IPS DF 6.9 (cell line): Measurements from ENCODE around the gene SEC31A.
A peak's percentile ranks its signal among the peaks of the same experiment; 100 is the strongest.

Source experiments
- DNase-seq: peaks from one replicate; pipeline ENCODE4 v3.0.0-alpha.2; 2013; ENCODE audit warnings: low read depth, low spot score
- H3K27ac ChIP-seq: one replicate; pipeline ENCODE4 v1.5.1; 2013; ENCODE audit warnings: low read length, control low read depth
- H3K27me3 ChIP-seq: 2 replicates; pipeline ENCODE4 v1.6.1; 2013; ENCODE audit warnings: mild to moderate bottlenecking, low read length; ENCODE audit not compliant: control insufficient read depth, insufficient read depth
- H3K36me3 ChIP-seq: 2 replicates; pipeline ENCODE4 v1.6.1; 2013; ENCODE audit warnings: low read length; ENCODE audit not compliant: control insufficient read depth, insufficient read depth
- H3K4me1 ChIP-seq: 2 replicates; pipeline ENCODE4 v1.6.1; 2013; ENCODE audit warnings: low read length; ENCODE audit not compliant: control insufficient read depth, insufficient read depth
- H3K4me3 ChIP-seq: 2 replicates; pipeline ENCODE4 v1.5.1; 2013; ENCODE audit warnings: mild to moderate bottlenecking, low read length
- H3K9me3 ChIP-seq: 2 replicates; pipeline ENCODE4 v1.6.1; 2013; ENCODE audit warnings: low read length, inconsistent platforms; ENCODE audit not compliant: control insufficient read depth, insufficient read depth
- WGBS: extraction: QIAGEN DNeasy Blood & Tissue Kit; methylation state at CpG from one replicate; pipeline ENCODE4 v1.1.7; 2013; ENCODE audit warnings: mixed read lengths, missing lambda C conversion rate; ENCODE audit not compliant: insufficient read length, insufficient coverage; 5-methylcytosine and 5-hydroxymethylcytosine counted together

SEC31A gene

DNA sequence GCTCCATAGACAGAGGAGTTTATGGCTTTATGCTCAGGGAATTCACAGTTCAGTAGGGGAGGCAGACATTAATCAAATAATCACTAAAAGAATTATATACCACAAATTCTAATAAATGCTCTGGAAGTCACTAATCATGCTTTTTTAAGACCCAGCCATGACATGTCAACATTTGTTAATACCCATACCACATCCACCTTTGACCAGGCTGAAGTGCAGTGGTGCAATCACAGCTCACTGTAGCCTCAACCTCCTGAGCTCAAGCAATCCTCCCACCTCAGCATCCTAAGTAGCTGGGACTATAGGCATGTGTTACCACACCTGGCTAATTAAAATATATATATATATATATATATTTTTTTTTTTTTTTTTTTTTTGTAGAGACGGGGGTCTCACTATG, 79.6 kb downstream of the SEC31A start:
- H3K36me3 ChIP-seq: no peaks in the 10 kb centered on the region
- peaks cover 22% of the 10 kb centered on the region for H3K27me3 ChIP-seq
- H3K27ac ChIP-seq: no peak overlapping the region
- H3K4me1 ChIP-seq: no peaks in the 10 kb centered on the region
- no peak for DNase-seq
- H3K9me3 ChIP-seq: no peaks in the 10 kb centered on the region
- no CpG with 5 or more reads among the region's 1 CpG for WGBS
- no peak overlapping the region for H3K4me3 ChIP-seq

- Histone ChIP-seq H3K4me3 (no peak overlapping the region), H3K9me3 (no peaks in the 10 kb centered on the region), H3K4me1 (no peaks in the 10 kb centered on the region), H3K36me3 (no peaks in the 10 kb centered on the region), H3K27ac (no peak overlapping the region), H3K27me3 (peaks cover 26% of the 10 kb centered on the region)
- no peak for DNase-seq
- no CpG with 5 or more reads among the region's 4 CpGs for WGBS
Observed at GRCh38 chr4:82810176-82810575, 80.8 kb downstream of the SEC31A start.

- Histone ChIP-seq H3K4me3 (no peak overlapping the region), H3K27me3 (peaks cover 30% of the 10 kb centered on the region)
- no peak for DNase-seq
Observed at GRCh38 chr4:82809619-82810018, 81.3 kb downstream of the SEC31A start.

GRCh38 chr4:82803746-82804145, 87.2 kb downstream of the SEC31A start:
- Histone ChIP-seq H3K4me3 (no peak overlapping the region), H3K27me3 (peaks cover 31% of the 10 kb centered on the region)

More at GRCh38 chr4:82809619-82810018, 81.3 kb downstream of the SEC31A start:
- H3K9me3 ChIP-seq: no peaks in the 10 kb centered on the region
- H3K36me3 ChIP-seq: no peaks in the 10 kb centered on the region
- H3K27ac ChIP-seq: no peak overlapping the region
- H3K4me1 ChIP-seq: no peaks in the 10 kb centered on the region

DNA sequence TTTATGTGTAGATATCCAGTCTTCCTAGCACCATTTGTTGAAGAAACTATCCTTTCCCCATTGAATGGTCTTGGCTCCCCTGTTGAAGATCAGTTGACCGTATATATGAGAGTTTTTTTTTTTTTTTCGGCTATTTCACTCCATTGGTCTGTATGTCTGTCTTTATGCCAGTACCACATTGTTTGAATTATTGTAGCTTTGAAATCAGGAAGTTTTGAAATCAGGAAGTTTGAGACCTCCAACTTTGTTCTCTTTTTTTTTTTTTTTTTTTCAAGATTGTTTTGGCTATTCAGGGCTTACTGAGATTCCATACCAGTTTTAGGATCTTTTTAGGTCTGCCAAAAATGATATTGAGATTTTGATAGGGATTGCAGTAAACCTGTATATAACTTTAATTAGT, 88.0 kb downstream of the SEC31A start:
- Histone ChIP-seq H3K4me1 (peaks cover 2% of the 10 kb centered on the region; the same call in 1 of the 2 replicates), H3K27me3 (peaks cover 34% of the 10 kb centered on the region), H3K36me3 (no peaks in the 10 kb centered on the region), H3K9me3 (no peaks in the 10 kb centered on the region), H3K4me3 (no peak overlapping the region), H3K27ac (no peak overlapping the region)
- no CpG with 5 or more reads among the region's 2 CpGs for WGBS
- no peak for DNase-seq

More at GRCh38 chr4:82803746-82804145, 87.2 kb downstream of the SEC31A start:
- Histone ChIP-seq H3K4me1 (peaks cover 2% of the 10 kb centered on the region; the same call in 1 of the 2 replicates), H3K9me3 (no peaks in the 10 kb centered on the region), H3K36me3 (no peaks in the 10 kb centered on the region), H3K27ac (no peak overlapping the region)
- no CpG with 5 or more reads among the region's 4 CpGs for WGBS
- DNase-seq: no peak

- DNase-seq: no peak
- Histone ChIP-seq H3K36me3 (no peaks in the 10 kb centered on the region), H3K4me3 (no peak overlapping the region), H3K9me3 (no peaks in the 10 kb centered on the region), H3K4me1 (peaks cover 2% of the 10 kb centered on the region; the same call in 1 of the 2 replicates), H3K27ac (no peak overlapping the region), H3K27me3 (peaks cover 42% of the 10 kb centered on the region)
- WGBS: no CpG with 5 or more reads among the region's 3 CpGs
Observed at GRCh38 chr4:82801910-82802521, 88.9 kb downstream of the SEC31A start.

- H3K4me3 ChIP-seq: peak overlapping the region; percentile 23; the same call in 1 of the 2 replicates
- no peak for DNase-seq
- H3K4me1 ChIP-seq: peaks cover 4% of the 10 kb centered on the region; the same call in 1 of the 2 replicates
- no CpG with 5 or more reads among the region's 25 CpGs for WGBS
- peaks cover 51% of the 10 kb centered on the region for H3K27me3 ChIP-seq
- no peaks in the 10 kb centered on the region for H3K9me3 ChIP-seq
- H3K36me3 ChIP-seq: no peaks in the 10 kb centered on the region
- H3K27ac ChIP-seq: no peak overlapping the region
Observed at GRCh38 chr4:82799006-82799881, 91.7 kb downstream of the SEC31A start.

DNA sequence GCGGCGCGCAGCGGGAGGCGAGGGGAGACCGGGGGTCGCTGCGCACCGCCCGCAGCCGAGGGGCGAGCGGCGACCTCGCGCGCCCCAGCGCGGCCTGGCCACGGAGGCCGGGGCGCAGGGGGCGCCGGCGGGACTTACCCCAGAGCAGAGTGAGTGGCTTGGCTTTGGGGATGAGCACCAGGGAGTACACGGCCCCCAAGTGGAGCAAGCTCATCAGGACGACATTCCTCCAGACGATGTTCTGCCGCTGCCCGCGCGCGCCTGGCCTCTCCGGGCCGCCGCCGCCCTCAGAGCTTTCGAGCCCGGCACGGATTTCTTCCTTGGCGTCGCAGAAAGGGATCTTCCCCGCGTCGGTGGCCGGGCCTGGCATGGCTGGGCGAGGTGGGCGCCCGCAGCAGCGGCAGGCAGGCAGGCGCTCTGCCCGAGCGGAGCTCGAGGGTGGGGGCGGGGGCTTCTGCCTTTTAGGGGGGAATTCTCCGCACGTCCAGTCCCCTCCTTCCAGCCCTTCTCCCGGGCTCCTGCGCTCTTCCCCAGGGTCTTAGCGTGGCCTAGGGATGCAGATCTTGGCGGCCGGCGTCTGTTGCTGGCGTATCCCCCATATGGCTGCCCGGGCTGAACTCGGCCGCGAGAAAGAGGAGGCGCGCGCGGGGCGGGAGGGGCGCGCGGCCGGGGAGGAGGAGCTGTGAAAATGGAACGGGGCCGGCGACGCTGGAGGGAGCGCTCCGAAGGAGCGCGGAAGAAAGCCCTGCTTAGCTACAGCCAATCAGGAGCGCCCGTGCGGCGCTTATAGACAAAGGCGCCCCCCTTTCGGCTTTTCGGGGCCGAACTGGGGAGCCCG, 92.6 kb downstream of the SEC31A start, which contains the start of gene SCD5:
Gene SCD5, minus strand, starts transcription at position 629 of the 838 bp plus-strand sequence. Its CDS starts 259 bp downstream, at position 370.
- Histone ChIP-seq H3K27me3 (peaks cover 59% of the 10 kb centered on the region), H3K4me1 (peaks cover 4% of the 10 kb centered on the region; the same call in 1 of the 2 replicates), H3K36me3 (no peaks in the 10 kb centered on the region), H3K27ac (no peak within 1 kb of the TSS), H3K9me3 (no peaks in the 10 kb centered on the region), H3K4me3 (peak within 1 kb of the TSS; percentile 48; the same call in 1 of the 2 replicates)
- WGBS: no CpG with 5 or more reads among the region's 94 CpGs
- DNase-seq: no peak

DNA sequence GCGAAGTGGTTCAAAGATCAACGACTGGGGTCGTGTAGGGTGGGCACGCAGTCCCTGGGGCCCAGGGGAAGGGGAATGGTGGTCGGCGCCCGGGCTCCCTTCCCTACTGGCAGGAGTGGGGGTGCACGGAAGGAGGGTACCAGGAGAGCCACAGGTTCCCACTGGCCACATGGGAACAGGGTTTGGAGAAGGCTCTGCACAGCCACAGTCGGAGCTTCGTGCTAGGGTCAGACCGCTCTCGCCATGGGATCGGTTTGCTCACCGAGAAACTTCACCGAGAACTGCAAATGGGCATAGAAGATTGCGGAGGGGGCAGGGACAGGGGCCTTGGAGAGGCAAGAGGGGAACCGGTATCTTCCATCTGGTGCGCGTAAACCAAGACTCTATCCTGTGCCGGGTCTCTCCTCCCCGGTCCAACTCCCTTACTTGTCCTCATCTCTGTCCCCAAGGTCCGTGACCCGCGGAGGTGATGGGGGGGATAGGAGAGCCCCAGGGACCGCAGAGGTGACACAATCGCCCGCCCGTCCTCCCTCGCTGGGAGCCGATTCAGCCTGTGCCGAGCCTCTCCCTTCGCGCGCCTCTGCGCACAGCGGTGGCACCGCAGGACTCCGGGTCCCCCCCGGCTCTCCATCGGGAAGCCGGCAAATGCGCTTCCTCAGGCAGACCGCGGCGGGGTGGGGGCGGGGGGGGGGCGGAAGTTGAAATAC, 93.4 kb downstream of the SEC31A start:
- H3K4me3 ChIP-seq: peak overlapping the region; percentile 48; the same call in 1 of the 2 replicates
- WGBS: no CpG with 5 or more reads among the region's 47 CpGs
- H3K4me1 ChIP-seq: peaks cover 4% of the 10 kb centered on the region; the same call in 1 of the 2 replicates
- no peaks in the 10 kb centered on the region for H3K9me3 ChIP-seq
- H3K36me3 ChIP-seq: no peaks in the 10 kb centered on the region
- no peak overlapping the region for H3K27ac ChIP-seq
- peaks cover 66% of the 10 kb centered on the region for H3K27me3 ChIP-seq
- DNase-seq: no peak
